Measurements from ENCODE around the gene SUN1.

The SUN1 gene

DNA sequence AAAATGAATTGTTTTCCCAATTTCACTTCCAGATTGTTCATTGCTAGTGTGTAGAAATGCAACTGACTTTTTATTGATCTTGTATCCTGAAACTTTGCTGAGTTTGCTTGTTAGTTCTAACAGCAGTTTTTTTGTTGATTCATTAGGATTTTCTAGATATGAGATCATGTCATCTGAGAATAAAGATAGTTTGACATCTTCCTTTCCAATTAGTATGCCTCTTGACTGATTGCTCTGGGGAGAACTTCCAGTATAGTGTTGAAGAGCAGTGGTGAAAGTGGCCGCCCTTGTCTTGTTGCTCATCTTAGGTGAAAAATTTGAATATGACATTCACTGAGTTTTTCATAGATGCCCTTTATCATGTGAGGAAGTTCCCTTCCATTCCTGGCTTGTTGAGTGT, 11.9 kb upstream of the SUN1 start:
- FAIRE-seq (no peak), DNase-seq (ENCODE audit: insufficient read length, low spot score) (no peak)
- TF ChIP-seq PAX5 (IDR thresholded peaks at IDR 0.05; ENCODE audit: insufficient read depth, low read length, severe bottlenecking): no peak

DNA sequence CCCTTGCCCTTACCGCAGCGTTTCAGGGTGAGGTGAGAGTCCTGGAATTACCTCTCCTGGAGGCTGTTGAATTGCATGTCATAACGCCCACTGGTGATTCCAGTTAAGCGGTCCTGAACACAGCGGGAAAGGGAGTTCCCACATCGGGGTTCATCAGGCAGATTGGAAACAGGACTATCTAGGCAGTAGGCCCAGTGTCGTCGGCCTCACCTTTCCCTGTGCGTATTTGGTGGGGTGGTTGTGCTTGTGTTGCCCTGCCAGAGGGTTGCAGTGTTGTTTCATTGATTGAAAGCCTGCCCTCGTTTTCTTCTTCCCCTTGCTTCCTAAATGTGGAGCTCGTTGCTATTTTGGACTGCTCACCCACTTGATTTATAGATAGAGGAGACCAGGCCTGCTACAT, 10.6 kb upstream of the SUN1 start:
- DNase-seq (ENCODE audit: insufficient read length, low spot score) (no peak), FAIRE-seq (no peak)
- no peak for TF ChIP-seq SPI1 (IDR thresholded peaks at IDR 0.05; ENCODE audit: low read depth, low read length)
- TF ChIP-seq POLR2A (IDR thresholded peaks at IDR 0.05; ENCODE audit: low read depth, low read length): no peak
- no peak for TF ChIP-seq POLR2AphosphoS5 (IDR thresholded peaks at IDR 0.05; ENCODE audit: low read depth, low read length)
- no peak for TF ChIP-seq PAX5 (IDR thresholded peaks at IDR 0.05; ENCODE audit: insufficient read depth, low read length, severe bottlenecking)
- TF ChIP-seq POU2F2 (IDR thresholded peaks at IDR 0.05; ENCODE audit: low read depth, low read length): no peak

DNA sequence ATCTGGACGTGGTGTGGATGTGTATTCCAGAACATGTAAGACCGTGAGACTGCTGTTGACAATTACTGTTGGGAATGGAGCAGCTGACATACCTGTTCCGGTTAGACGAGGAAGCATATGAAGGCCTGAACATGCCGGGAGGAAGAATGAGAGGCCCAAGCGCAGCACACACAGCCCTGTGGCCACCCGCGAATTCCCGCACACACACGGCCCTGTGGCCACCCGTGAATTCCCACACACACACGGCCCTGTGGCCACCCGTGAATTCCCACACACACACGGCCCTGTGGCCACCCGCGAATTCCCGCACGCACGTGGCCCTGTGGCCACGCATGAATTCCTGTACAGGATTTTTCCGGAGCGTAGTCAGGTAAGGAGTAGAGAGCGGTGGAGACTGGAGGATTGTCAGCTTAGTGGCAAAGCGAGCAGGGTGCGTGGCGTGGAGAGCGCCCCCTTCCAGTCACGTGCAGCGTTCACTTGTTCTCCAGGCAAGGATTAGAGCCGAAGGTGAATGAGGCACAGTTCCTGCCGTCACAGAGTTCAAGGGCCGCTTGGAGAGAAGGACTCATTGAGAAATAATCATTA, 9.5 kb upstream of the SUN1 start:
- DNase-seq (ENCODE audit: insufficient read length, low spot score): no peak
- no peak for FAIRE-seq
- TF ChIP-seq POLR2A (IDR thresholded peaks at IDR 0.05; ENCODE audit: low read depth, low read length): no peak
- no peak for TF ChIP-seq TAF1 (IDR thresholded peaks at IDR 0.05; ENCODE audit: low read depth, low read length)
- TF ChIP-seq POU2F2 (IDR thresholded peaks at IDR 0.05; ENCODE audit: low read depth, low read length): no peak
- TF ChIP-seq SPI1 (IDR thresholded peaks at IDR 0.05; ENCODE audit: low read depth, low read length): no peak
- no peak for TF ChIP-seq POLR2AphosphoS5 (IDR thresholded peaks at IDR 0.05; ENCODE audit: low read depth, low read length)
- no peak for TF ChIP-seq PAX5 (IDR thresholded peaks at IDR 0.05; ENCODE audit: insufficient read depth, low read length, severe bottlenecking)

DNA sequence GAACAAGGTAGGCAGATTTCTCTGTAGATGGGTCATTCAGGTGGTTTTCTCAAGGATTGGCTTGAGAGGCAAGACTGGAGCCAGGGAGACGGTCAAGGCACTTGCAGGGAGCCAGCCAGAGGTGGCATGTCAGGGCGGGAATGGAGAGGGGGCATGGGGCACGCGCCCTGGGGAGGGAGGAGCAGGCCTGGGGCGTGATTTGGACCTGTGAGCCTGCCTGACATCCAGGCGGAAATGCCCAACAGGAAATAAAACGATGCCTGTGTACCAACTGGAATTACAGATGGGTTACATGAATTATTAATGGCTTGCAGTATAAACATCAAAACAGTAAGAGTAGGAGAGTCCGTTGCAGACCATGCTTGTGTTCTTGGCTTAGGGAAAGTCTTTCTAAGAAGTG, 8.6 kb upstream of the SUN1 start:
- no peak for DNase-seq (ENCODE audit: insufficient read length, low spot score)
- no peak for FAIRE-seq

DNA sequence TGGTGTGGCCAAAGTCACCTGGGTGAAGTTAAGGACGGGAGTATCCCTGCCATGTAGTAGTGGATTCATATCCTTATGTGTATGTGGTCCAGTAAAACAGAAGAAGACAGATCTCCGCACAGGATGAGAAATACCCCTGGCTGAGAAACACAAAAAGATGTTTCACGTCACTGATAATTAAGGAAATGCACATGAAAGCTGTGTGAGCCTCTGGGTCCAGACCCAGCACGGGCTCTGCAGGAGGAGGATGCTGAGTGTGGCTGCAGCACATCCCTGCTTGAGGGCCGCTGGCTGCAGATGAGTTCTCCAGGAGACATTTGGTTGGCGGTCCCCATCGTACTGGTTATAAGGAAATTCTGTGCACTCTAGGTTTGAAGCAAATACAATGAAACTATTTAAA, 8.2 kb upstream of the SUN1 start:
- TF ChIP-seq POLR2AphosphoS5 (IDR thresholded peaks at IDR 0.05; ENCODE audit: low read depth, low read length) (no peak), PAX5 (IDR thresholded peaks at IDR 0.05; ENCODE audit: insufficient read depth, low read length, severe bottlenecking) (no peak), POLR2A (IDR thresholded peaks at IDR 0.05; ENCODE audit: low read depth, low read length) (no peak), SPI1 (IDR thresholded peaks at IDR 0.05; ENCODE audit: low read depth, low read length) (no peak), POU2F2 (IDR thresholded peaks at IDR 0.05; ENCODE audit: low read depth, low read length) (no peak)
- peak; percentile 38 for FAIRE-seq
- no peak for DNase-seq (ENCODE audit: insufficient read length, low spot score)

More for the DNA sequence above, 8.6 kb upstream of the SUN1 start:
- TF ChIP-seq POLR2A (IDR thresholded peaks at IDR 0.05; ENCODE audit: low read depth, low read length) (no peak), POU2F2 (IDR thresholded peaks at IDR 0.05; ENCODE audit: low read depth, low read length) (no peak), PAX5 (IDR thresholded peaks at IDR 0.05; ENCODE audit: insufficient read depth, low read length, severe bottlenecking) (no peak), TAF1 (IDR thresholded peaks at IDR 0.05; ENCODE audit: low read depth, low read length) (no peak), POLR2AphosphoS5 (IDR thresholded peaks at IDR 0.05; ENCODE audit: low read depth, low read length) (no peak), SPI1 (IDR thresholded peaks at IDR 0.05; ENCODE audit: low read depth, low read length) (no peak)

DNA sequence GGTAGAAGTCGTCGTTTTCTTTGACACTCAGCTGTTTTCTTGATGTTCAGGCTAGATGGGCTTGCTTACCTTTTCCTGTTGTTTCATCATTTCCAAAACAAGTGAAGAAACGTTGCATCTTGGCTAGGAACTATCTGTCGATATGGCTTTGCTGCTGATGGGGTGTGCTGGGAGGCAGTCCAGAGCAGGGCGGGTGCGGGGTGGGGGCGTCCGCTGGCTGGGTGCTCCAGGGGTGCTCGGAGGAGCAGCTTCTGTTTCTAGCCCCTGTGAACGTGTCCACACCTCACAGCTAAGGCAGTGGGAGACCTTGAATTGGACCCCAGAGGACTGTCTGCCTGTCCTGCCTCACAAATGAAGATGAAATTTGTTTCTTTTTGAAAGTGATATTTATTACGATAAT, 7.6 kb upstream of the SUN1 start:
- DNase-seq (ENCODE audit: insufficient read length, low spot score) (no peak), FAIRE-seq (no peak)
- no peak for TF ChIP-seq POU2F2 (IDR thresholded peaks at IDR 0.05; ENCODE audit: low read depth, low read length)
- TF ChIP-seq TAF1 (IDR thresholded peaks at IDR 0.05; ENCODE audit: low read depth, low read length): no peak
- TF ChIP-seq SPI1 (IDR thresholded peaks at IDR 0.05; ENCODE audit: low read depth, low read length): no peak
- TF ChIP-seq POLR2A (IDR thresholded peaks at IDR 0.05; ENCODE audit: low read depth, low read length): no peak
- TF ChIP-seq PAX5 (IDR thresholded peaks at IDR 0.05; ENCODE audit: insufficient read depth, low read length, severe bottlenecking): no peak
- no peak for TF ChIP-seq POLR2AphosphoS5 (IDR thresholded peaks at IDR 0.05; ENCODE audit: low read depth, low read length)

DNA sequence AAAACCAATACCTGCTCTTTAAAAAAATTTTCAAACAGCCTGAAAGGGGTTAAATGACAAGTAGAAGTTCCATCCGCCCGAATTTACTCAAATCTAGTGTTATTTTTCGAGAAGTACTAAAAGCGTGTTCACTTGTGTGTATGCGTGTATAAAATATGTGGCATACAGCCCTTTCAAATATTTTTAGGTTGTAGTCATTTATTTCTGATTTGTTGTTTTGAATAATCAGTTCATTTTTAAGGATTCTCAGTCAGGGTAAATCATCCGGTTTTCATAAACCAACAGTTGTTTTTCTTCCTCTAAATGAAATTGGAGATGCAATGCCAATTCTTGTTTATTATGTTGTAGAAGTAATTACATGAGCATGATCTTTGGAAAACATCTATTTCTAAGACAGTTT, 6.9 kb upstream of the SUN1 start:
- no peak for FAIRE-seq
- no peak for TF ChIP-seq POLR2AphosphoS5 (IDR thresholded peaks at IDR 0.05; ENCODE audit: low read depth, low read length)
- no peak for TF ChIP-seq POU2F2 (IDR thresholded peaks at IDR 0.05; ENCODE audit: low read depth, low read length)
- no peak for TF ChIP-seq POLR2A (IDR thresholded peaks at IDR 0.05; ENCODE audit: low read depth, low read length)
- TF ChIP-seq PAX5 (IDR thresholded peaks at IDR 0.05; ENCODE audit: insufficient read depth, low read length, severe bottlenecking): no peak
- TF ChIP-seq SPI1 (IDR thresholded peaks at IDR 0.05; ENCODE audit: low read depth, low read length): no peak
- no peak for TF ChIP-seq TAF1 (IDR thresholded peaks at IDR 0.05; ENCODE audit: low read depth, low read length)
- no peak for DNase-seq (ENCODE audit: insufficient read length, low spot score)

DNA sequence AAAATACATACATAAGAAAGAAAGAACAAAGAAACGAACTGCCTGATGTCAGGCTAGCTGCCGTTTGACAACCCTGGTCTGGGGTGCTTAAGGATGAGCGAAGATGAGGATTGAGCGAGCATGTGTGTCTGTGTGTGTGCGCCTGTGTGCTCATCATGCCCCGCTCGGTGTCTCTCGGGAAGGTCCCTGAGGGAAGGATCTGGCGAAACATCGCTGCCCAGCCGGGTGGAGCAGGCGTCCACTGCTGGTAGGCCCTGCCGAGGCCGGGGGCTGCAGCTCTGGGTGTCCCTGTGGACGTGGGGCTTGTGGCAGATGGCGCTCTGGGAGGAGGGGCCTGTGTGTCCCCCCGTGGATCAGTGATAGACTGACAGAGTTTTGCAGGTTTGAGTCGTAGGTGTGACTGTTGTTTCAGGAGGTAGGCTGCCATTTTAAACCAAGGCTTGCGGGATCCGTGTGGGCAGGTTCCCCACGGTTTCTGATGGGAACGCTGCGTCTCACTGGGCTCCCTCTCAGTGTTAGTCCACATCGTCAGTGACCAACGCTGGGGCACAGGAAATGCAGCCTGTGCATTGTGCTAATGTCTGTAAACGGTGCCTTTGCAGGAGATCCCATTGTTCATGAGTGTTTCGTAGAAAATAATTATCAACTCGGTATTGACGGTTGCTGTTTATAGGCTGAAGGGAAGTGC, 5.9 kb upstream of the SUN1 start:
- FAIRE-seq: no peak
- TF ChIP-seq POU2F2 (IDR thresholded peaks at IDR 0.05; ENCODE audit: low read depth, low read length) (no peak), SPI1 (IDR thresholded peaks at IDR 0.05; ENCODE audit: low read depth, low read length) (no peak), POLR2AphosphoS5 (IDR thresholded peaks at IDR 0.05; ENCODE audit: low read depth, low read length) (peak; percentile 37; the same call in 1 of the 2 replicates), POLR2A (IDR thresholded peaks at IDR 0.05; ENCODE audit: low read depth, low read length) (no peak), PAX5 (IDR thresholded peaks at IDR 0.05; ENCODE audit: insufficient read depth, low read length, severe bottlenecking) (no peak)
- no peak for DNase-seq (ENCODE audit: insufficient read length, low spot score)

DNA sequence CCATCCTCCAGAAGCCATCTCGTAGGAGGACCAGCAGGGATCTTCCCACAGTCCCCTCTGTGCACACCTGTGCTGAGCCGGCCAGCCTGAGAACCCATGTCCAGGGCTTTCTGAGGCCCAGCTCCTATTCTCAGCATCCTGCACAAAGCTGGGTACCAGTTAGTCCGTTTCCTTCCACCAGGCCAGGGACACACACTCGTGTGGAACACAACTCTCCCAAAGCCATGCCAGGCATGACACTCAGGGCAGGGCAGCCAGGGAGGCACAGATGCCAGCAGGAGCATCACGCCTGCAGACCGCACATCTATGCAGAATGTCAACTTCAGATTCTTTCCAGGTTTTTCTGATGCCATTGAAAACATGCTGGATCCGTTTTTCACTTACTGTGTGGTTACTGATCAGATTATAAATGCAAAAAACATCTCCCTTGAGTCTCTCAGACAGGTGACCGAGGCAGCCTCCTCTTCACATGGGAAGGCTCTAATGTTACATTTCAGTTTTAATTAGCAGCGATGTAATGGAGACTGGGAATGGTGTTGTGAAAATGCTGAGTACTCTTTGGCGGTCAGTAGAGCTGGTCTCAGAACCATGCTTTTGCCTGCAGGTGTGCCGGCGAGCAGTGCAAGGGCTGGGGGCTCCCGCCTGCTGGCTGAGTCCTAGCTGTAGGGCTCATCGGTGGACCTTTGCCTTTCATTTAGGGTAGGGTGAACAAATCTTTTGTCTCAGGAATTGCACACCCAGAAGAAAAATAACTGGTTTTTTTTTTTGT, 3.3 kb upstream of the SUN1 start:
- DNase-seq (ENCODE audit: insufficient read length, low spot score): no peak
- TF ChIP-seq SPI1 (IDR thresholded peaks at IDR 0.05; ENCODE audit: low read depth, low read length) (no peak), PAX5 (IDR thresholded peaks at IDR 0.05; ENCODE audit: insufficient read depth, low read length, severe bottlenecking) (no peak), POLR2A (IDR thresholded peaks at IDR 0.05; ENCODE audit: low read depth, low read length) (no peak), TAF1 (IDR thresholded peaks at IDR 0.05; ENCODE audit: low read depth, low read length) (no peak), POLR2AphosphoS5 (IDR thresholded peaks at IDR 0.05; ENCODE audit: low read depth, low read length) (no peak), POU2F2 (IDR thresholded peaks at IDR 0.05; ENCODE audit: low read depth, low read length) (no peak)
- FAIRE-seq: no peak
